Activated B cell treated with CpG ODN at 0.5 μM for 24 hours (primary cell): ENCODE data around the gene DLGAP4. TPM values are rescaled to one million over a fixed set of nuclear protein-coding genes. Genes with fewer than 3 reads are reported as not detected.

ENCODE experiments used
- ATAC-seq: fragments of 200-7000 bp; cut with Tn5 transposase; one replicate; pipeline ENCODE4 v1.10.0; 2021; ENCODE audit warnings: low read depth, mild to moderate bottlenecking, moderate library complexity
- CTCF ChIA-PET: fragments of 350-600 bp; sonication (Branson Sonifier 250); formaldehyde crosslinking; loops from one replicate; lab custom pipeline; 2021; ENCODE audit warnings: antibody characterized with exemption; lab: Charles Lee
- POLR2A ChIA-PET: fragments of 350-600 bp; sonication (Branson Sonifier 250); formaldehyde crosslinking; loops from one replicate; lab custom pipeline; 2021; ENCODE audit warnings: antibody characterized with exemption; lab: Charles Lee
- DNase-seq: peaks from one replicate; pipeline ENCODE4 v3.0.0; 2022
- H3K27ac Mint-ChIP-seq: one replicate; pipeline ENCODE4 v1.8.0; 2020; ENCODE audit warnings: mixed read lengths
- H3K27me3 Mint-ChIP-seq: one replicate; pipeline ENCODE4 v1.8.0; 2021; ENCODE audit warnings: mixed read lengths
- H3K36me3 Mint-ChIP-seq: one replicate; pipeline ENCODE4 v1.8.0; 2021; ENCODE audit warnings: low read depth, mixed read lengths
- H3K4me1 Mint-ChIP-seq: one replicate; pipeline ENCODE4 v1.8.0; 2021; ENCODE audit warnings: mixed read lengths
- H3K4me3 Mint-ChIP-seq: one replicate; pipeline ENCODE4 v1.8.0; 2020; ENCODE audit warnings: mild to moderate bottlenecking, mixed read lengths
- H3K9me3 Mint-ChIP-seq: one replicate; pipeline ENCODE4 v1.8.0; 2020; ENCODE audit warnings: mixed read lengths
- CTCF ChIP-seq: fragments of 200-600 bp; IDR thresholded peaks from one replicate; pipeline ENCODE4 v1.8.0; 2022; ENCODE audit warnings: antibody characterized with exemption, mild to moderate bottlenecking
- intact Hi-C: fragments of 100-400 bp; cut with micrococcal nuclease; formaldehyde crosslinking; loops from one replicate; pipeline ENCODE4 v1.15.1; 2024
- total RNA-seq: library from RNA; stranded (reverse); gene quantifications from 2 replicates; pipeline ENCODE4 v1.2.3, GENCODE V29; 2022

The DLGAP4 gene
- total RNA-seq, 1 donor from 2014 or later, result 38.7 TPM

- no peaks in the 10 kb centered on the region for H3K9me3 Mint-ChIP-seq
- ChIA-PET POLR2A (no interaction called here), CTCF (no interaction called here)
- no peak overlapping the region for H3K4me3 Mint-ChIP-seq
- H3K27me3 Mint-ChIP-seq, result peaks cover 10% of the 10 kb centered on the region
- no peaks in the 10 kb centered on the region for H3K4me1 Mint-ChIP-seq
- TF ChIP-seq CTCF, result no peak
- no peak overlapping the region for H3K27ac Mint-ChIP-seq
- no peaks in the 10 kb centered on the region for H3K36me3 Mint-ChIP-seq
- DNase-seq (no peak), ATAC-seq (no peak)
- intact Hi-C loops, result no loop called here
Measured at GRCh38 chr20:36346256-36346655, 40.1 kb downstream of the DLGAP4 start.

GRCh38 chr20:36349384-36350170 lies 43.4 kb downstream of the DLGAP4 start:
- ChIA-PET POLR2A (no interaction called here), CTCF (no interaction called here)
- Mint-ChIP-seq H3K27me3 (peaks cover 11% of the 10 kb centered on the region), H3K4me3 (no peak overlapping the region), H3K27ac (no peak overlapping the region), H3K4me1 (no peaks in the 10 kb centered on the region), H3K9me3 (no peaks in the 10 kb centered on the region), H3K36me3 (no peaks in the 10 kb centered on the region)
- DNase-seq (no peak), ATAC-seq (no peak)
- intact Hi-C loops, result no loop called here
- TF ChIP-seq CTCF, result no peak

- DNase-seq (no peak), ATAC-seq (no peak)
- no peak for TF ChIP-seq CTCF
- H3K27me3 Mint-ChIP-seq, result peaks cover 11% of the 10 kb centered on the region
- H3K4me1 Mint-ChIP-seq, result no peaks in the 10 kb centered on the region
- ChIA-PET CTCF (no interaction called here), POLR2A (no interaction called here)
- H3K4me3 Mint-ChIP-seq, result no peak overlapping the region
- no peaks in the 10 kb centered on the region for H3K36me3 Mint-ChIP-seq
- no peaks in the 10 kb centered on the region for H3K9me3 Mint-ChIP-seq
- H3K27ac Mint-ChIP-seq, result no peak overlapping the region
- intact Hi-C loops, result no loop called here
Measured at GRCh38 chr20:36350439-36350838, 44.3 kb downstream of the DLGAP4 start.

- ATAC-seq, result no peak
- ChIA-PET CTCF (no interaction called here), POLR2A (no interaction called here)
- no peaks in the 10 kb centered on the region for H3K36me3 Mint-ChIP-seq
- H3K4me1 Mint-ChIP-seq, result no peaks in the 10 kb centered on the region
- TF ChIP-seq CTCF, result no peak
- no peak overlapping the region for H3K27ac Mint-ChIP-seq
- no peaks in the 10 kb centered on the region for H3K9me3 Mint-ChIP-seq
- no peak overlapping the region for H3K4me3 Mint-ChIP-seq
- intact Hi-C loops, result no loop called here
- no peak for DNase-seq
- peaks cover 12% of the 10 kb centered on the region for H3K27me3 Mint-ChIP-seq
Measured at GRCh38 chr20:36351937-36352336, 45.8 kb downstream of the DLGAP4 start.

- TF ChIP-seq CTCF, result no peak
- no peaks in the 10 kb centered on the region for H3K9me3 Mint-ChIP-seq
- no peaks in the 10 kb centered on the region for H3K4me1 Mint-ChIP-seq
- no peaks in the 10 kb centered on the region for H3K36me3 Mint-ChIP-seq
- intact Hi-C loops, result no loop called here
- ATAC-seq, result no peak
- no peak for DNase-seq
- no peak overlapping the region for H3K27ac Mint-ChIP-seq
- peaks cover 15% of the 10 kb centered on the region for H3K27me3 Mint-ChIP-seq
- ChIA-PET CTCF (no interaction called here), POLR2A (no interaction called here)
- no peak overlapping the region for H3K4me3 Mint-ChIP-seq
Measured at GRCh38 chr20:36352843-36353553, 46.9 kb downstream of the DLGAP4 start.
